NCI-H1048 (cell line): ENCODE data around the gene GJC1.
"Not testable (repeated sequence)": the region's sequence is repeated elsewhere in the genome, so short reads cannot be mapped to it uniquely, and the experiment has no call there.

Experiments used
- DNase-seq: peaks from one replicate; lab custom pipeline; 2025; lab: John Stamatoyannopoulos, UW

The GJC1 gene

GRCh38 chr17:44844390-44844830 is 14.3 kb upstream of the GJC1 start:
- DNase-seq = no peak

GRCh38 chr17:44842748-44843147 is 12.7 kb upstream of the GJC1 start:
- DNase-seq = no peak

- DNase-seq = no peak
Measured at GRCh38 chr17:44840936-44841335, 10.8 kb upstream of the GJC1 start.

- no peak for DNase-seq
Measured at GRCh38 chr17:44840274-44840673, 10.2 kb upstream of the GJC1 start.

- no peak for DNase-seq
Measured at GRCh38 chr17:44837196-44837595, 7.1 kb upstream of the GJC1 start.

GRCh38 chr17:44832805-44833204 is 2.7 kb upstream of the GJC1 start:
- DNase-seq = no peak

GRCh38 chr17:44831371-44831770 is 1.3 kb upstream of the GJC1 start:
- no peak for DNase-seq

GRCh38 chr17:44830359-44831288 is 537 bp upstream of the GJC1 start:
- no peak for DNase-seq

- DNase-seq = no peak
Measured at GRCh38 chr17:44828919-44829522, 1.1 kb downstream of the GJC1 start.

- no peak for DNase-seq
Measured at GRCh38 chr17:44827863-44828262, 2.2 kb downstream of the GJC1 start.

- no peak for DNase-seq
Measured at GRCh38 chr17:44826123-44826790, 3.8 kb downstream of the GJC1 start.

GRCh38 chr17:44825236-44825635 is 4.9 kb downstream of the GJC1 start:
- not testable (repeated sequence) for DNase-seq

- peak; percentile 85 for DNase-seq
Measured at GRCh38 chr17:44820631-44821212, 9.4 kb downstream of the GJC1 start.

GRCh38 chr17:44818508-44818907 is 11.6 kb downstream of the GJC1 start:
- DNase-seq = not testable (repeated sequence)

- DNase-seq = no peak
Measured at GRCh38 chr17:44812263-44812662, 17.8 kb downstream of the GJC1 start.

GRCh38 chr17:44808656-44809388 is 21.3 kb downstream of the GJC1 start:
- not testable (repeated sequence) for DNase-seq

- DNase-seq = no peak
Measured at GRCh38 chr17:44808156-44808555, 21.9 kb downstream of the GJC1 start.

GRCh38 chr17:44807817-44808155 is 22.3 kb downstream of the GJC1 start:
- DNase-seq = no peak

GRCh38 chr17:44807093-44807816 is 22.8 kb downstream of the GJC1 start:
- DNase-seq = no peak

- no peak for DNase-seq
Measured at GRCh38 chr17:44804302-44805089, 25.6 kb downstream of the GJC1 start.
